ENCODE results near the gene SON.
"Not testable (repeated sequence)": the region's sequence is repeated elsewhere in the genome, so short reads cannot be mapped to it uniquely, and the experiment has no call there.

Gene SON

GRCh38 chr21:33549848-33550771 lies 7.3 kb downstream of the SON start:
- no peak for DNase-seq

- DNase-seq = no peak
These were observed 8.2 kb downstream of the SON start for GRCh38 chr21:33550772-33551660.

- DNase-seq = no peak
These were observed 8.8 kb downstream of the SON start for GRCh38 chr21:33551664-33552063.

GRCh38 chr21:33552093-33552998 lies 9.5 kb downstream of the SON start:
- DNase-seq = no peak

GRCh38 chr21:33552999-33553598 lies 10.3 kb downstream of the SON start:
- no peak for DNase-seq

GRCh38 chr21:33554236-33554981 lies 11.6 kb downstream of the SON start:
- DNase-seq = no peak

GRCh38 chr21:33554982-33555344 lies 12.1 kb downstream of the SON start:
- no peak for DNase-seq

- no peak for DNase-seq
These were observed 14.6 kb downstream of the SON start for GRCh38 chr21:33557447-33557846.

- no peak for DNase-seq
These were observed 16.1 kb downstream of the SON start for GRCh38 chr21:33558777-33559421.

- DNase-seq = no peak
These were observed 17.0 kb downstream of the SON start for GRCh38 chr21:33559813-33560212.

- no peak for DNase-seq
These were observed 18.1 kb downstream of the SON start for GRCh38 chr21:33560965-33561364.

GRCh38 chr21:33561373-33561772 lies 18.5 kb downstream of the SON start:
- no peak for DNase-seq

GRCh38 chr21:33562389-33562788 lies 19.6 kb downstream of the SON start:
- no peak for DNase-seq

GRCh38 chr21:33566514-33566913 lies 23.7 kb downstream of the SON start:
- DNase-seq = no peak

- no peak for DNase-seq
These were observed 25.1 kb downstream of the SON start for GRCh38 chr21:33567914-33568313.

GRCh38 chr21:33568448-33568847 lies 25.6 kb downstream of the SON start:
- no peak for DNase-seq

- DNase-seq = no peak
These were observed 27.2 kb downstream of the SON start for GRCh38 chr21:33569991-33570390.

- no peak for DNase-seq
These were observed 29.5 kb downstream of the SON start for GRCh38 chr21:33572350-33572749.

- not testable (repeated sequence) for DNase-seq
These were observed 33.9 kb downstream of the SON start for GRCh38 chr21:33576741-33577141.

GRCh38 chr21:33578214-33578613 lies 35.4 kb downstream of the SON start:
- no peak for DNase-seq

GRCh38 chr21:33578959-33579542 lies 36.2 kb downstream of the SON start:
- no peak for DNase-seq
